Stomach (tissue), 4 donors: ENCODE measurements around the gene AKAP8L.

Experiments
- CTCF ChIP-seq, 7 experiments: fragments of 450-650 bp in 4 of 7; fragments of 200-600 bp in 3 of 7; sonication (generic) in 3 of 7; IDR thresholded peaks; one replicate each; pipeline ENCODE4 v1.5.1; 2016 to 2019; ENCODE audit warnings: antibody characterized with exemption in 7 of 7, control low read depth in 2 of 7, mild to moderate bottlenecking in 1 of 7
- EP300 ChIP-seq: sonication (generic); formaldehyde crosslinking; IDR thresholded peaks from one replicate; pipeline ENCODE4 v1.6.1; 2017; ENCODE audit warnings: antibody characterized with exemption
- POLR2A ChIP-seq, 4 donors: fragments of 450-650 bp; IDR thresholded peaks; one replicate each; pipeline ENCODE4 v1.6.1; 2016; ENCODE audit warnings: antibody characterized with exemption in 4 of 4, control low read depth in 2 of 4, mild to moderate bottlenecking in 1 of 4, moderate library complexity in 1 of 4
- POLR2AphosphoS5 ChIP-seq, 3 donors: sonication (generic); formaldehyde crosslinking; IDR thresholded peaks; one replicate each; pipeline ENCODE4 v1.6.1; 2016; ENCODE audit warnings: antibody characterized with exemption in 3 of 3

- TF ChIP-seq CTCF (IDR thresholded peaks at IDR 0.05) (peak in 1 of 7 experiments; percentile 7), POLR2AphosphoS5 (IDR thresholded peaks at IDR 0.05) (no peak), POLR2A (IDR thresholded peaks at IDR 0.05) (no peak), EP300 (no peak)
Observed at GRCh38 chr19:15331419-15332310, 87.1 kb downstream of the AKAP8L start.
